Right lobe of liver (tissue), 6 donors: ENCODE data around the gene MTERF1. TPM values are rescaled to one million over a fixed set of nuclear protein-coding genes. Genes with fewer than 3 reads are reported as not detected.

ENCODE experiments used
- ATAC-seq, 4 donors: fragments of 200-7000 bp; cut with Tn5 transposase; one replicate each; pipeline ENCODE4 v1.9.1; 2020; ENCODE audit warnings: mild to moderate bottlenecking in 4 of 4, moderate library complexity in 4 of 4
- DNase-seq, 3 donors: peaks; one replicate each; pipeline ENCODE4 v3.0.0-alpha.2; 2020
- H3K27ac ChIP-seq, 3 donors: fragments of 200-600 bp; one replicate each; pipeline ENCODE4 v1.8.0; 2022
- H3K27me3 ChIP-seq, 2 donors: fragments of 200-600 bp; one replicate each; pipeline ENCODE4 v1.8.0; 2022
- H3K36me3 ChIP-seq, 4 donors: fragments of 200-600 bp; sonication (generic) in 1 of 4; one replicate each; pipeline versions ENCODE4 v1.5.1 to v1.8.0; 2017 to 2022; ENCODE audit warnings: control low read depth in 1 of 4
- H3K4me1 ChIP-seq, 4 donors: fragments of 200-600 bp; sonication (generic) in 1 of 4; one replicate each; pipeline versions ENCODE4 v1.5.1 to v1.8.0; 2017 to 2022; ENCODE audit warnings: control low read depth in 1 of 4
- H3K4me3 ChIP-seq, 3 donors: fragments of 200-600 bp; one replicate each; pipeline ENCODE4 v1.8.0; 2022
- H3K9me3 ChIP-seq, 4 donors: fragments of 200-600 bp; sonication (generic) in 1 of 4; one replicate each; pipeline versions ENCODE4 v1.5.1 to v1.8.0; 2017 to 2022; ENCODE audit warnings: control low read depth in 1 of 4
- POLR2A ChIP-seq: fragments of 450-650 bp; IDR thresholded peaks from one replicate; pipeline ENCODE4 v1.6.1; 2017; ENCODE audit warnings: antibody characterized with exemption, mild to moderate bottlenecking
- WGBS: methylation state at CpG from one replicate; pipeline ENCODE4 v1.1.6; 2018; ENCODE audit warnings: low coverage, low lambda C conversion rate; ENCODE audit not compliant: insufficient coverage; ENCODE audit errors: missing lambda C conversion rate; 5-methylcytosine and 5-hydroxymethylcytosine counted together
- intact Hi-C, 2 donors: fragments of 100-400 bp; cut with DNase I; formaldehyde crosslinking; loops; one replicate each; pipeline versions ENCODE4 v1.11.2 to v1.14.1; 2022
- total RNA-seq, 6 experiments: library from RNA; depleted of rRNA in 2 of 6; stranded (reverse); fragments of >200 nt in 2 of 6; fragmentation: NEBNext Ultra II Directional in 3 of 6; extraction: Animal tissue kit (Norgen Biotek cat#: 25700) in 3 of 6; gene quantifications; one replicate each; pipeline versions ENCODE4 v1.1.0 to v1.2.4, GENCODE V29; 2016 to 2023
- TF ChIP-seq, protein P1 (sequence below), 4 donors: fragments of 200-600 bp in 3 of 4; fragments of 450-650 bp in 1 of 4; IDR thresholded peaks; one replicate each; pipeline versions ENCODE4 v1.5.1 to v1.8.0; 2016 to 2022; ENCODE audit warnings: antibody characterized with exemption in 4 of 4, mild to moderate bottlenecking in 2 of 4
- donor health status: DM: no; HTN: yes; CAD: no.
- donor health status: DM: no; HTN: no; CAD: no.
- donor health status: DM: no; HTN: no; CAD: no.
- donor health status: DM: no; HTN: yes; CAD: no.
- donor health status: DM: no; HTN: yes; CAD: no.

MTERF1 gene
- total RNA-seq, 6 experiments from 2014 or later, result 4.9 to 9.9 (median 7.7) TPM

GRCh38 chr7:91835826-91836368, 44.6 kb downstream of the MTERF1 start:
- Histone ChIP-seq H3K4me1 (no peaks in the 10 kb centered on the region), H3K27me3 (no peaks in the 10 kb centered on the region), H3K36me3 (no peaks in the 10 kb centered on the region), H3K27ac (no peak overlapping the region), H3K9me3 (no peaks in the 10 kb centered on the region), H3K4me3 (no peak overlapping the region)
- TF ChIP-seq POLR2A, result no peak
- TF ChIP-seq, protein P1, sequence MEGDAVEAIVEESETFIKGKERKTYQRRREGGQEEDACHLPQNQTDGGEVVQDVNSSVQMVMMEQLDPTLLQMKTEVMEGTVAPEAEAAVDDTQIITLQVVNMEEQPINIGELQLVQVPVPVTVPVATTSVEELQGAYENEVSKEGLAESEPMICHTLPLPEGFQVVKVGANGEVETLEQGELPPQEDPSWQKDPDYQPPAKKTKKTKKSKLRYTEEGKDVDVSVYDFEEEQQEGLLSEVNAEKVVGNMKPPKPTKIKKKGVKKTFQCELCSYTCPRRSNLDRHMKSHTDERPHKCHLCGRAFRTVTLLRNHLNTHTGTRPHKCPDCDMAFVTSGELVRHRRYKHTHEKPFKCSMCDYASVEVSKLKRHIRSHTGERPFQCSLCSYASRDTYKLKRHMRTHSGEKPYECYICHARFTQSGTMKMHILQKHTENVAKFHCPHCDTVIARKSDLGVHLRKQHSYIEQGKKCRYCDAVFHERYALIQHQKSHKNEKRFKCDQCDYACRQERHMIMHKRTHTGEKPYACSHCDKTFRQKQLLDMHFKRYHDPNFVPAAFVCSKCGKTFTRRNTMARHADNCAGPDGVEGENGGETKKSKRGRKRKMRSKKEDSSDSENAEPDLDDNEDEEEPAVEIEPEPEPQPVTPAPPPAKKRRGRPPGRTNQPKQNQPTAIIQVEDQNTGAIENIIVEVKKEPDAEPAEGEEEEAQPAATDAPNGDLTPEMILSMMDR (IDR thresholded peaks at IDR 0.05), result no peak
- ATAC-seq, result no peak
- no peak for DNase-seq
- WGBS, result 71% methylated on average over 2 of the region's 2 CpGs
- intact Hi-C loops, result no loop called here

DNA sequence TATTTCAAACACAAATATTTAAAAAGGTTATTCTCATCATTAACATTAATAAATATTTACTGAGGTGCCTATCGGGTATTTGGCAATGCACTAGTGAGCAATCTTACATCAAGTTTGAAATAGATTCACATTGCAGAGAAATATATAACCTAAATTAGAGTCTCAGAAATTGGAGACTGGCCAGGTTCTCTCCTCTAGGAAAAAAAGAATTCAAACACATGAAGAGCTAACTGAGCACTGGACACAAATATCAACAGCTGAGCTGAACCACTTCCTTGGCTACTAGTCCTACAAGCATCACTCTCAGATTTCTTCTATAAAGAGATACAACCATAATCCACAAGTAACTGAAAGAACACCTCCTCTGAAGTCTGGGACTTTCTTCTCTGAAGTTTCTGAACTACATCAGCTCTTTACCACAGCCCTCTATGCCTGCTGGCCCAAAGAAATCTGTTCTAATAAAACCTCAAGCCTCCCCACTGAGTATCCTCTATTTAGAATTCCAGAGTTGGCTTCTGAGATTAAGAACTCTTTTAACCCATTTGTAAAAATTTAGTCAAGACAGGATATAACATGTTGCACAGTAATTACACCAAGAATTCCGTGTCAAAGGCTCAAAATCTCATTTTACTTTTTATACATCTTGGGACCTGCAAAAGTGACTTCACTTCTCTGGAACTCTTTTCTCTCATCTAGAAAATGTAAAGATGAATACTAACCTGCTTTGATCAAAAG, 45.2 kb downstream of the MTERF1 start:
- Histone ChIP-seq H3K27me3 (no peaks in the 10 kb centered on the region), H3K4me3 (no peak overlapping the region), H3K4me1 (no peaks in the 10 kb centered on the region), H3K9me3 (no peaks in the 10 kb centered on the region), H3K27ac (no peak overlapping the region), H3K36me3 (no peaks in the 10 kb centered on the region)
- ATAC-seq (no peak), DNase-seq (no peak)
- no peak for TF ChIP-seq POLR2A
- TF ChIP-seq, protein P1 (IDR thresholded peaks at IDR 0.05), result no peak
- WGBS, result 57% methylated on average over 2 of the region's 2 CpGs
- intact Hi-C loops, result no loop called here

DNA sequence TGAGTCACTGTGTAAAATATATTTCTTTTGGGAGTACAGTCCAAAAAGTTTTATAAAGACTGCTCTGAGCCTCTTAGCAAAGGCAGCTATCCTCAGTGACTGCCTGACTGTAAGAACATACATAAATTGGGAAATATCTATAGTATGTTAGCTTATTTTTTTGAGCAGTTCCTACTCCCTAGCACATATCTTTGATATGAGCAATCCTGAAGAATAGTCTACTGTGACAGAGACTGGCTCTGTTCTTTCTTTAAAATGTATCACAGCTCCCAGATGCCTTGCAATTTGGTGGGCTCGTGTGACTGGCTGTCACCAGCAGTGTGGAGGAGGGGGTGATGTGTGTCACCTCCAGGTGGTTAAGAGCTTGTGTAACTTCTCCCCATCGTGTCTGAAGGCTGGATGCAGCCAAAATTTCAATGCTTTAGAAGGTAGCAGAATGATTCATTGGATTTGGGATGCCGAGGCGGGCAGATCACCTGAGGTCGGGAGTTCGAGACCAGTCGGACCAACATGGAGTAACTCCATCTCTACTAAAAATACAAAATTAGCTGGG, 47.9 kb downstream of the MTERF1 start:
- no peaks in the 10 kb centered on the region for H3K36me3 ChIP-seq
- no peaks in the 10 kb centered on the region for H3K9me3 ChIP-seq
- no peak overlapping the region for H3K4me3 ChIP-seq
- TF ChIP-seq, protein P1 (IDR thresholded peaks at IDR 0.05), result no peak
- no peak for TF ChIP-seq POLR2A
- DNase-seq, result no peak
- H3K27ac ChIP-seq, result no peak overlapping the region
- H3K4me1 ChIP-seq, result no peaks in the 10 kb centered on the region
- intact Hi-C loops, result no loop called here
- WGBS, result 80% methylated on average over 5 of the region's 7 CpGs
- H3K27me3 ChIP-seq, result no peaks in the 10 kb centered on the region
- no peak for ATAC-seq

GRCh38 chr7:91827169-91827568, 53.3 kb downstream of the MTERF1 start:
- H3K4me3 ChIP-seq, result no peak overlapping the region
- ATAC-seq, result no peak
- H3K27ac ChIP-seq, result no peak overlapping the region

More at GRCh38 chr7:91827169-91827568, 53.3 kb downstream of the MTERF1 start:
- H3K4me1 ChIP-seq, result no peaks in the 10 kb centered on the region
- WGBS, result 69% methylated on average over 2 of the region's 2 CpGs
- H3K9me3 ChIP-seq, result no peaks in the 10 kb centered on the region
- H3K36me3 ChIP-seq, result no peaks in the 10 kb centered on the region
- TF ChIP-seq, protein P1 (IDR thresholded peaks at IDR 0.05), result no peak
- TF ChIP-seq POLR2A, result no peak
- intact Hi-C loops, result no loop called here
- no peak for DNase-seq
- H3K27me3 ChIP-seq, result no peaks in the 10 kb centered on the region
